Smooth muscle cell (in vitro differentiated cells): ENCODE measurements around the gene ARPP19. TPM values are rescaled to one million over a fixed set of nuclear protein-coding genes. Genes with fewer than 3 reads are reported as not detected.
A peak's percentile ranks its signal among the peaks of the same experiment; 100 is the strongest.

Experiments used
- DNase-seq: peaks from one replicate; lab custom pipeline; 2025; ENCODE audit not compliant: unreplicated experiment; lab: John Stamatoyannopoulos, UW
- H2AFZ ChIP-seq: fragments of 200-600 bp; sonication (generic); 2 replicates; pipeline ENCODE4 v1.6.0; 2016; ENCODE audit warnings: antibody characterized with exemption, low read depth, mild to moderate bottlenecking
- H3F3A ChIP-seq: fragments of 200-600 bp; sonication (generic); 2 replicates; pipeline ENCODE4 v1.6.0; 2017; ENCODE audit warnings: antibody characterized with exemption, low read depth
- H3K27ac ChIP-seq: fragments of 200-600 bp; sonication (generic); 2 replicates; pipeline ENCODE4 v1.5.1; 2016; ENCODE audit warnings: low read depth, mild to moderate bottlenecking
- H3K27me3 ChIP-seq: fragments of 200-600 bp; sonication (generic); 2 replicates; pipeline ENCODE4 v1.6.1; 2016; ENCODE audit warnings: low read depth, mild to moderate bottlenecking
- H3K36me3 ChIP-seq: fragments of 200-600 bp; sonication (generic); 2 replicates; pipeline ENCODE4 v1.5.1; 2016; ENCODE audit warnings: low read depth
- H3K4me1 ChIP-seq: fragments of 200-600 bp; sonication (generic); 2 replicates; pipeline ENCODE4 v1.5.1; 2016; ENCODE audit warnings: low read depth
- H3K4me2 ChIP-seq: fragments of 200-600 bp; sonication (generic); 2 replicates; pipeline ENCODE4 v1.6.0; 2016; ENCODE audit warnings: mild to moderate bottlenecking
- H3K4me3 ChIP-seq: fragments of 200-600 bp; sonication (generic); 2 replicates; pipeline ENCODE4 v1.5.1; 2016; ENCODE audit warnings: mild to moderate bottlenecking
- H3K79me2 ChIP-seq: fragments of 200-600 bp; sonication (generic); 2 replicates; pipeline ENCODE4 v1.6.0; 2016; ENCODE audit warnings: low read depth, mild to moderate bottlenecking
- H3K9ac ChIP-seq: fragments of 200-600 bp; sonication (generic); 2 replicates; pipeline ENCODE4 v1.6.0; 2016; ENCODE audit warnings: low read depth
- H3K9me3 ChIP-seq: fragments of 200-600 bp; sonication (generic); replicated peaks from 2 replicates; pipeline ENCODE4 v1.5.1; 2016; ENCODE audit warnings: low read depth
- H4K20me1 ChIP-seq: fragments of 200-600 bp; sonication (generic); 2 replicates; pipeline ENCODE4 v1.6.0; 2016; ENCODE audit warnings: low read depth
- CTCF ChIP-seq: fragments of 200-600 bp; sonication (generic); IDR thresholded peaks from 2 replicates; pipeline ENCODE4 v1.5.1; 2017; ENCODE audit warnings: borderline replicate concordance, mild to moderate bottlenecking, antibody characterized with exemption; ENCODE audit not compliant: insufficient read depth, poor library complexity, severe bottlenecking
- WGBS: methylation state at CpG from one replicate; pipeline ENCODE4 v1.1.7; 2016; ENCODE audit warnings: low lambda C conversion rate; 5-methylcytosine and 5-hydroxymethylcytosine counted together
- polyA plus RNA-seq: library from polyadenylated mRNA; unstranded; fragments of >200 nt; fragmentation: Nextera tagmentation; extraction: Ambion mirVana; gene quantifications from 2 replicates; pipeline ENCODE4 v1.2.1, GENCODE V29; 2016
- total RNA-seq: library from RNA; depleted of rRNA; stranded (reverse); fragments of >200 nt; gene quantifications from 2 replicates; pipeline ENCODE4 v1.2.3, GENCODE V29; 2014

Gene ARPP19
- total and polyA plus RNA-seq, 2 experiments from 2014 or later = 58.4 to 138 TPM

GRCh38 chr15:52524223-52525136 is 44.4 kb downstream of the ARPP19 start:
- H3K27ac ChIP-seq = peak overlapping the region; percentile 86

GRCh38 chr15:52523647-52524046 is 45.2 kb downstream of the ARPP19 start:
- Histone ChIP-seq H3K9ac (peak overlapping the region; percentile 62), H3K36me3 (no peaks in the 10 kb centered on the region), H3K27me3 (no peaks in the 10 kb centered on the region), H4K20me1 (peaks cover 74% of the 10 kb centered on the region), H3K27ac (peak overlapping the region; percentile 86), H3K4me1 (peaks cover 7% of the 10 kb centered on the region), H3F3A (no peaks in the 10 kb centered on the region), H2AFZ (no peak overlapping the region), H3K79me2 (peaks cover 87% of the 10 kb centered on the region), H3K4me3 (no peak overlapping the region), H3K9me3 (no peaks in the 10 kb centered on the region), H3K4me2 (peak overlapping the region; percentile 42)
- DNase-seq = no peak
- no peak for TF ChIP-seq CTCF
- 52% methylated on average over 5 of the region's 5 CpGs for WGBS

More at GRCh38 chr15:52524223-52525136, 44.4 kb downstream of the ARPP19 start:
- peaks cover 80% of the 10 kb centered on the region for H3K79me2 ChIP-seq
- TF ChIP-seq CTCF = no peak
- no peak overlapping the region for H3K4me3 ChIP-seq
- no peaks in the 10 kb centered on the region for H3K9me3 ChIP-seq
- peaks cover 10% of the 10 kb centered on the region for H3K4me1 ChIP-seq
- H3K4me2 ChIP-seq = peak overlapping the region; percentile 42
- DNase-seq = no peak
- no peaks in the 10 kb centered on the region for H3F3A ChIP-seq
- H2AFZ ChIP-seq = no peak overlapping the region
- no peak overlapping the region for H3K9ac ChIP-seq
- H4K20me1 ChIP-seq = peaks cover 67% of the 10 kb centered on the region
- no peaks in the 10 kb centered on the region for H3K36me3 ChIP-seq
- H3K27me3 ChIP-seq = no peaks in the 10 kb centered on the region
- 76% methylated on average over 4 of the region's 4 CpGs for WGBS

- Histone ChIP-seq H2AFZ (no peak overlapping the region), H3K4me2 (peak overlapping the region; percentile 42), H3K9ac (peak overlapping the region; percentile 62), H3K36me3 (no peaks in the 10 kb centered on the region), H3K79me2 (peaks cover 88% of the 10 kb centered on the region), H3K27ac (peak overlapping the region; percentile 86), H3F3A (no peaks in the 10 kb centered on the region), H3K9me3 (no peaks in the 10 kb centered on the region), H3K4me3 (no peak overlapping the region), H3K27me3 (no peaks in the 10 kb centered on the region), H4K20me1 (peaks cover 78% of the 10 kb centered on the region), H3K4me1 (peaks cover 7% of the 10 kb centered on the region)
- no peak for TF ChIP-seq CTCF
- DNase-seq = no peak
- WGBS = 26% methylated on average over 3 of the region's 3 CpGs
Observed at GRCh38 chr15:52523192-52523591, 45.6 kb downstream of the ARPP19 start.
